NCI-H345 (cell line): ENCODE results near the gene AGAP1.

ENCODE experiments used
- DNase-seq: peaks from one replicate; lab custom pipeline; 2025; lab: John Stamatoyannopoulos, UW

The AGAP1 gene

DNA sequence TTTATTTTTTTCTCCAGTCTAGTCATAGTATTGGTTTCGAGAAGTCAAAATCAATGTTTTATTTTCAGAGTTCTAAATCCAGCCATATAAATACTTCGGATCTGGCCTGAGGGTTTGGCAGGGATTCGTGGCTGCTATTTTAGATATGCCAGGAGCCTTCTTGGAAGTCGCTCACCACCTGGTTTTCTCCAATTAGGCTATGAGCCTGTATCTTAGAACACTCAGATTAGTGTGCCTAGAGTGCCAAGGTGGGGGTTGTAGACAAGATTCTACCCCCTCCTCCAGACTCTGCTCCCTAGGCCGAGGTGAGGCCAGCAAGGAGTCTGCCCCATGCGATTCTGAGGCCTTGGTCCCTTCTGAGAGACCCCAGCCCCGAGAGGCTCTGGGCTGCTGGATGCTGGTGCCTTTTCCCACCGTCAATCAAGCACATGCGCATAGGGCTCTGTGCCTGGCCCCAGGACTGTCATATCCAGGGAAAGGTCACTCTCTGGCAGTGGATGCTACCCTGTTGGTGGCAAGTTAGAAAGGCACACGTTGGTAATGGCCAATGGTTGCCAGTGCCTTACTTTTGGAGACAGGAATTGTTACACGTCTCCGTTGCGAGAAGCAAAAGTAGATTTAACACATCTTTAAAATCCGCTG is 197.1 kb downstream of the AGAP1 start:
- DNase-seq = no peak

DNA sequence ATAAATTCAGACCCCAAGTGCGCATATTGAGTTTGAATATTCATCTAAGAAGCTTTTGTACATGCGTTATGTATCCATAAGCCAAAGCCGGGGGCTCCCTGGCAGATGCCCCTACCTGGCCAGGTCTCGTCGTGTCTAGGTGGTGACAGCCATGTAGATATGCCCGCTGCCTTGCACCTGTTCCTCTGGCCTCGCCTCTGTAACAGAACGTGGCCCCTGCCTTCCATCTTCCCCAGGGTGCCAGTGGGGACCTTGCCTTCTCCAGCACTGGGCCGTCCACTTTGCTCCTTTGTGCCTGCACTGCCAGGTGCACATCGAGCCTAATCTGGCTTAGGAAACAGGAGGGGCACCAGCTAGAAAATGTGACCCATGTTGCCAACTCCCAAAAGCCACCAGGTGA is 198.2 kb downstream of the AGAP1 start:
- no peak for DNase-seq

DNA sequence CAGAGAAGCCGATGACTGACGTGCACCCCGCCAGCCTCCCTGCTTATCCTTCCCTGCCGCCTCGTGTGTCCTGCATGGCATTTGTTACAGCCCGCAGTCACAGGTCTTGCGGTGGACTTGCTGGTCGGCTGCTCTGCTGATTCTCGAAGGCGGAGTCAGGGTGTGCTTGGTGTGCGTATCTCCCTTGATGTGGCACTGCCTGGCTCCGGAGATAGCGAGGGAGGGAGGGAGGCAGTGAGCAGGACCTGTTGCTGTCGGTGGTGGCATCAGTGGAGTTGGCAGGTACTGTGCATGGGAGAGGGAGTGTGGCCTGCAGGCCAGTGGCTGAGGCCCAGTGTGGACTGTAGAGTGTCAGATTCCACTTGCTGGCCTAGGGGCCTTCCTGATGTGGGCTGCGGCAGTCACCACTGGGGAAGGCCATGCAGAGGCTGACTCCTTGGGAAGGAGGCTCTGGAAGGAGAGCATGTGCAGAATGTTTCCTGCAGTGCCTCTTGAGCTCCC is 198.9 kb downstream of the AGAP1 start:
- no peak for DNase-seq

DNA sequence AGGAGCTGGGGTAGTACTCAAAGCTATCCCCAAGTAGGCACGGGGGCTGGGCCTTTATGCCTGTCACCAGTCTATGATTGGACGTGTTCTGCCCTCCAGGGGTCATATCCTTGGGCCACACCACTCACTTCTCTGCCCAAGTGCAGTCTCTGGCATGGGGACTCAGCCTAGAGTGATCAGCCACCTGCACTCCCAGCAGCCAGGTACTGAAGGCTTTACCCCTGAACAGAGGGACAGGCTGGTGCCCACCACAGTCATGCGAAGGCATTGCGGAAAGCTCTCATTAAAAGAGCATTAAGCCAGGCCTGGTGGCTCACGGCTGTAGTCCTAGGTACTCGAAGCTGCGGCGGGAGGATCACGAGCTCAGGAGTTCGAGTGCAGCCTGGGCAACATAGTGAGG is 199.4 kb downstream of the AGAP1 start:
- no peak for DNase-seq

DNA sequence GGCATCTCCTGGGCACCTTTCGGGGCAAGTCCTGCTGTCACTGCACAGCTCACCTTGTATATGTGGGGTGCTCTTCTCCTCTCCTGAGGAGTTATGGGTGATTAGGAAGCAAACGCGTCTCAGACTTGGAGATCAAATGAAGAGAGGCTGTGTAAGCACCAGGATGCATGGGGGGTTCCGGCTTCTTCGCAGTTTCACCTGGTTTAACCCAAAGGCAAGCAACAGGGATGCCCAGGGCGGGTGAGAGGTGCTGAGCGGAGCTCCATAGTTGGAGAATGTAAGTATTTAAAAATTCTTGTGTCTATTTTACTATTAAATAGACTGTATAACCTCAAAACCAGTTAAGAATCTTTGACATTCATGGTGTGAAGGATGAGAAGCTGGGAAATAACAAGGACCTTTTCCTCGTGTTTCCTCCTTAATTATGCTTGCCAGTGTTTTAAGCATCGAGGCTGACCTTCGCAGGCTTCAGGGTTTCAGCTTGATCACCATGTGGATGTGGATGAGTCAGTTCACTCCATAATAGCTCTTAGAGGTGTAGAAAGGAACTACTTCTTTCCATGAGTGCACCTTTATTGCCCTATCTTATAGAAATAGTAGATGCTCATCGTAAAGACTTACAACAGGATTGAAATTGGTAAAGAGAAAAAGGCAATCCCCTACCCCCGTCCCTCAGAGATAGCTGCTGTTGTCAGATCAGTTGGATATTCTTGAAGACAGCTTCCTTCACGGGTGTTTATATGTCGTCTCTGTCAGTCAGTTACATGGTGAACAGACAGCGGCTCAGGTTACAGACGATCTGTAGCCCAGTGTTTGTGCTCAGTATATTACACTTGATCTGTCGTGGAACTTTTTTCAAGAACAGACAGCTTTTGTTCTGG is 201.1 kb downstream of the AGAP1 start:
- DNase-seq = no peak

DNA sequence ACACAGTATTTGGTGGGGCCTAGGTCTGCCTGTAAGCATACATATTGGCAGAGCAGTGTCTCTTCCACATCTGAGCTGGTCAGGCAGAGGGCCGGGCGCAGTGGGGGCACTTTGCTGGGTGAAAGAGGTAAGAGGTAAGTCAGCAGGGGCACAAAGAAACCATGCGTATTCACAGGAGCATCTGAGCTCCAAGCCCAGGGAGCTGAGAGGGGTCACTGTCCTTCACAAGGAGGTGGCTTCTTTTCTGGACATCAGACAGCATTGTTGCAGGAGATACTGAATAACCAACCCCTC is 201.7 kb downstream of the AGAP1 start:
- DNase-seq = no peak

DNA sequence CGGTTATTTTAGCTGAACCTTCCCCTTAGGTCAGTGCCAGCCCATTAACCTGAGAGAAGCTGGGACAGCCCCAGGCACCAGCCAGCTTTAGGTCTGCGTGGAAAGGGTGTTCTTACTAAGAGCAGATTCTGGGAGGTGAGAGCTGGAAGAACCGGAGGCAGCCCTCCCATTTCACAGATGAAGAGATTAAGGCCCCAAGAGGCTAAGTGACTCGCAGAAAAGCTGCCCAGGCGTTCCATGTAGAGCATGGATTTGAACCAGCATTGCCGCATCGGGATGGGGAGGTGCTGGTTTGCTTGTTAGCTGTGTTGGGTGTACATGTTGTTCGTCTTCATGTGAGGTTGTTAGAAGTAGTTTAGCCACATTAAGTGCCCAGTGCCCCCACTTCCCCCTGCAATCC is 203.2 kb downstream of the AGAP1 start:
- no peak for DNase-seq

DNA sequence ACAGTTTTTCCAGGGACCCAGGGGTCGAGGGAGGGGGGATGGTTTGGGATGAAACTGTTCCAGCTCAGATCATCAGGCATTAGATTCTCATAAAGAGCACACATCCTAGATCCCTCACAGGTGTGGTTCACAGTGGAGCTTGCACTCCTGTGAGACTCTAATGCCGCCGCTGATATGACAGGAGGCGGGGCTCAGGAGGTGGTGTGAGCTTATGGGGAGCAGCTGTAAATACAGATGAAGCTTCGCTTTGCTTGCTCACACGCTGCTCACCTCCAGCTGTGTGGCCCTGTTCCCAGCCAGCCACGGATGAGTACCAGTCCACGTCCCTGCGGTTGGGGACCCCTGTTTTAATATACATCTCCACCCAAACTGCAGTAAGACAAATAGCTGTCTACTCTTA is 204.2 kb downstream of the AGAP1 start:
- peak; percentile 53 for DNase-seq

DNA sequence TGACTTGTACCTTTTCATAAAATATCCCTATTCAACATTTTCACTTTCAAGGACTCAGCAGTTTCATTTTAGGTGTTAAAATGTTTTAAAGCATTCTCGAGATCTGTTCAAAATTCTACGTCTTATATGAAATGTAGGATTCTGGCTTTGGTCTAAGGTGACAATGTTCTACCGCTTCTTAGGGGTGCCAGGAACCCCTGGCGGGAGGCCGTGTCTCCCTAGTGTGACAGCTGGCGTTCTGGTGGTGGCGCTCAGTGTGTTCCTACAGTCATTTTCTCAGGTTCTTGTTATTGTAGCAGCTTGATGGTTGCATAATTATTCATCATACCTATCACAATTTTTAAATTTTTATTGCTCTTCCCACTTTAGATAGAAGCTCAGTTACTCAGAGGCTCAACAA is 204.6 kb downstream of the AGAP1 start:
- no peak for DNase-seq

DNA sequence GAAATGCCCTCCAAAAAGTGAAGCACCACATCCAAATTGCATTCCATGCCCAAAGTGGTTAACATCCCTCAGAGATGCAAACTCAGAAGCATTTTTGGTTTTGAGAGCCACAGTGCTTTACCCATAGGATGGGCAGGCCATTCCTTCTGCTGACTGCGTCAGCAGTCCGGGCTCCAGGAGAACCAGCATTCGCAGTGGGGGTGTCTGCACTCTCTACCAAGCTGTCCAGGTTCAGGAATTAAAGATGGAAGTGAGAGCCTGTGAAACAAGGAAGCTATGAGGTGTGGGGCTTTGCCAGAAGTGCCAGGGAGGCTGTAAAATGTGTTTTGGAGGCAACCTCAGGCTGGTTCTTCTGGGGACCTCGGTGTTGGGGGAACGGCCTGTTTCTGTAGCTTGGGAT is 205.7 kb downstream of the AGAP1 start:
- DNase-seq = no peak

DNA sequence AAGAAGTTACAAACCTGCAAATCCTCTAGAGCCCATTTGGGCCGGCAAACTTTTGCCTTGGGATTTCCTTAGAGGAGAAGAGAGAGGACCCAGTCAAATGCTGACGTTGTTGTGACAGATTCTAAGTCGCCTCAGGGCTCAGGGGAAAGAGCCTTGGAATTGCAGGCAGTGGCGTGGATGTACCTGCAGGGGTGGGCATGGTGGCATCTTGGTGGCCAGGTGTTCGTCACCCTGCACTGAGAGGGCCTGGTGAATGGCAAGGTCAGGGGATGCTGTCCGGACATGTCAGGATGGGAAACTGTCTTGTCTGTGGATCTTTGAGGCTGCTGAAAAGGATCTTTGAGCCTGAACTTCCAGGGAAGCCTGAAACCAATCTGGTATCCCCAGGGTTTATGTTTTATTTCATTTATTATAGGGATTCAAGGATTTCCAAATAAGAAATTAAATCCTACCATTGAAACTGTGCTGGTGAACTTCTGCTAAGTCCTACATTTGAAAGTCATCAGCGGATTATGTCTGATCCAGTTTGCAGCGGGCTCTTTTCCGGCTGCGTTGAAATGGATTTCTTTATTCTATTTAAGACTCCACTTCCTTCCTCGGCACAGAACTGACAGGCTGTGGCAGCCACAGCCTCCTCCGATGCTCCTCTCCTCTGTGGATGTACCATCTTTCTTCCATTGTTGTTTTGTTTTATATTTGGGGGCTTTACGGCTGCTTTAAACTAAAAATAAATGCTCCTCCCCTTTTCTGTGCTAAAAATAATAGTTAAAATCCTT is 207.6 kb downstream of the AGAP1 start:
- no peak for DNase-seq

DNA sequence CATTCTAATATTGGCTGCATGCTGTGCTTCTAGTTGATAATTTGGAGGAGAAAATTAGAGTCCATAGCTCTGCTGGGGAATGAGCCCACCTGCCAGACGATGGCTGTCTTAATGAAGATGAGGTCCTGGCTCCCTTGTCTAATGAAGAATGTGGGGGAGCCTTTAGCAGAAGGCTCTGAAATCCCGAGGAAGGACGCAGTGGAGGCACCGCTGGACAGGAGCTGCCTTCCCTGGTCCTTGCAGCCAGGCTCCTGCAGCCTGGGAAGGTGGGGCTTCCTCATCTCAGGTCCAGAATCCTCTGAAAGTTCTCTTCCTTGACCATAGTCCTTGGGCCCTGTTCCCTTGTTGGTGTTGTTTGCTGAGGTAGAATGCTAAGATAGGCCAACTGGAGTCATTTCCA is 208.3 kb downstream of the AGAP1 start:
- no peak for DNase-seq

DNA sequence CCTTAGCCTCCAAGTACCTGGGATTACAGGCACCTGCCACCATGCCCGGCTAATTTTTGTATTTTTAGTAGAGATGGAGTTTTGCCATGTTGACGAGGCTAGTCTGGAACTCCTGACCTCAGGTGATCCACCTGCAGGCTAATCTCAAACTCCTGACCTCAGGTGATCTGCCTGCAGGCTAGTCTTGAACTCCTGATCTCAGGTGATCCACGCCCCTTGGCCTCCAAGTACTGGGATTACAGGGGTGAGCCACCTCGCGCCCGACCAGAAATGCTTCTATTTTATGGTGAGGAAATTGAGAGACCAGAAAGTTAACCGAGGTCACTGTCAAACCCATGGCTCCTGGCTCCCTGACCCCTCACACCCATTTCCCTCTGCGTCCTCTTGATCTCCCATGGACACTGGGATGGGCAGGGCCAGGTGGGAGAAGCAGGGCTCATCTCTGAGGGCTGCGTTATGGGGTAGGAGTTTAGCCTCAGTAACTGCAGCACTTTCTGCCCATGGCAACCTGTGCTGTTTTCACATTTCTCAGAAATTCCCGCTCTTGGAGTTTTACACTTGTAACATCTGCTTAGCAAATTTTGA is 210.0 kb downstream of the AGAP1 start:
- DNase-seq = no peak

DNA sequence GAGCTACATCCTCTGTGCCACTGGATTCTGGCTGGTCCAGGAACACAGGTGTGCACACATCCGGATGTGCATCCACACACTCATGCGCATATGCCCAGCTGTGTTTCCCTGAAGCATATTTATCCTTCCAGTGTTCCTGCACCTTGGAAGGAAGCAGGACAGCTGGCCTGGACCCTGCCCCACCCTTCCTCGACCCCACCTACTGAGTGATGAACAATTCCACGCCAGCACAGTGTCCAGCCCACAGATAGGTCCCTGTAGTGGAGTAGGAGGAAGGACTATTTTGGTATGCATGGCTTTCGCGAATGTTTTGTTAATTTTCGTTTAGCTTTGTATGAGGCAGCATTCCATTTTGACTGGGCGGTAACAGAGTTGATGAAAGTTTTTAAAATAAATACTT is 211.5 kb downstream of the AGAP1 start:
- DNase-seq = no peak

DNA sequence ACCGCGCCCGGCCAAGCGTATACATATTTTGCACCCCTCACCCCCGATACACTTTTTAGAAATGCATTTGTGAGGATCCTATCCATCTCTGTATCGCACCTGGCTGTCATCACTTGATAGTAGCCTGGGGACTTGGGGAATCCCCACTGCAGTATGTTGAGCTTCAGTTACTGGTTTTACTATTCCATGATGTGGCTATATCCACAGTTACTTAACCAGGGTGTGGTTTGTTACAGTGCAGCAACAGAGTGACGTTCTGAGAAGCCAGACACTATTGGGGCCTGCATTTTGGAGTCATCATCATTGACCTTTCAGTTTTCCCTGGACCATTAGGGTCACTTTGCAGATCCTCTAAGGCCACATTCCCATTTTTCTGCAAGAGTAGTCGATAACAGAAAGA is 212.7 kb downstream of the AGAP1 start:
- no peak for DNase-seq

DNA sequence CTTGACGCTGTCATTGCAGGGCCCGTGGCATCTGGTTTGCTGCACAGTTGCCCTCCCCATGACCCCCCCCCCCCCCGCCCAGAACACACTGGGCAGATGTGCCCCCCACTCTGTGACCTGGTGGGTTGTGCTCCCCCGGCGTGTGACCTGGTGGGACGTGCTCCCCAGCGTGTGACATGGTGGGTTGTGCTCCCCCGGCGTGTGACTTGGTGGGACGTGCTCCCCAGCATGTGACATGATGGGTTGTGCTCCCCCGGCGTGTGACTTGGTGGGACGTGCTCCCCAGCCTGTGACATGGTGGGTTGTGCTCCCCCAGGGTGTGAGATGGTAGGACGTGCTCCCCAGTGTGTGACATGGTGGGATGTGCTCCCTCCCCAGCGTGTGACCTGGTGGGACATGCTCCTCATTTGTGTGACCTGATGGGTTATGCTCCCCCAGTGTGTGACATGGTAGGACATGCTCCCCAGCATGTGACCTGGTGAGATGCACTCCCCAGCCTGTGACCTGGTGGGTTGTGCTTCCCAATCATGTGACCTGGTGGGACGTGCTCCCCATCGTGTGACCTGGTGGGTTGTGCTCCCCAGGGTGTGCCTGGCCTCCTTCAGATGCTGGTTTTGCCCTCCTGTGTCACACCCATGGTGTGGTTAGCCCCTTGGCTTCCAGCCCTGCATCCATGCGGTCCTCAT is 213.7 kb downstream of the AGAP1 start:
- DNase-seq = no peak

DNA sequence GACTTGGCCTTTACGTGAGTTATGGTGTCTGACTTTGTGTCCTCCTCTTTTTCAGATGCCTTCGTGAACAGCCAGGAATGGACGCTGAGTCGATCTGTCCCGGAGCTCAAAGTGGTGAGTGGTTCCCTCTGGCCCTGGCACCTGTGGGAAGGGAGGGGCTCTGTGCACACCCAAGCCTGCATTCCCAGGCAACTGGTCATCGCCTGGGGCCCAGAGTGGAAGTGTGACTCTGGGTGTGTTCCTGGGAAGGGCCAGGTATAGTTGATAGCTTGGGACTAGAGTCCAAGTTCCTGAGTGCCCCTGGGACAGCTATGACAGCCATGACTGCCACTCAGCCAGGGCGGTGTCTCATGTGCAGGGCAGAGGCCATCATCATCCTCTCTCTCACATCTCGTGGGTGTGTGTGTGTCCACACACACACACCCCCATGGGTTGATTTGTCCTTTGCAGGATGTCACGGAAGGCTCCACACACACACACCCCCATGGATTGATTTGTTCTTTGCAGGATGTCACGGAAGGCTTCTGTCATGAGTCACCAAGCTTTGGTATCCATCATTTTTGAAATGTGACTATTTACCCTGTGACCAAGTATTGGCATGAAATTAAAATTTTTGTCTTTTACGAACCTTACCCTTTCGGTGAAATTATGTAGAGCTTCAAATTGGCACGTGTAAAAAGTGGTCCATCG is 215.4 kb downstream of the AGAP1 start:
- DNase-seq = no peak

DNA sequence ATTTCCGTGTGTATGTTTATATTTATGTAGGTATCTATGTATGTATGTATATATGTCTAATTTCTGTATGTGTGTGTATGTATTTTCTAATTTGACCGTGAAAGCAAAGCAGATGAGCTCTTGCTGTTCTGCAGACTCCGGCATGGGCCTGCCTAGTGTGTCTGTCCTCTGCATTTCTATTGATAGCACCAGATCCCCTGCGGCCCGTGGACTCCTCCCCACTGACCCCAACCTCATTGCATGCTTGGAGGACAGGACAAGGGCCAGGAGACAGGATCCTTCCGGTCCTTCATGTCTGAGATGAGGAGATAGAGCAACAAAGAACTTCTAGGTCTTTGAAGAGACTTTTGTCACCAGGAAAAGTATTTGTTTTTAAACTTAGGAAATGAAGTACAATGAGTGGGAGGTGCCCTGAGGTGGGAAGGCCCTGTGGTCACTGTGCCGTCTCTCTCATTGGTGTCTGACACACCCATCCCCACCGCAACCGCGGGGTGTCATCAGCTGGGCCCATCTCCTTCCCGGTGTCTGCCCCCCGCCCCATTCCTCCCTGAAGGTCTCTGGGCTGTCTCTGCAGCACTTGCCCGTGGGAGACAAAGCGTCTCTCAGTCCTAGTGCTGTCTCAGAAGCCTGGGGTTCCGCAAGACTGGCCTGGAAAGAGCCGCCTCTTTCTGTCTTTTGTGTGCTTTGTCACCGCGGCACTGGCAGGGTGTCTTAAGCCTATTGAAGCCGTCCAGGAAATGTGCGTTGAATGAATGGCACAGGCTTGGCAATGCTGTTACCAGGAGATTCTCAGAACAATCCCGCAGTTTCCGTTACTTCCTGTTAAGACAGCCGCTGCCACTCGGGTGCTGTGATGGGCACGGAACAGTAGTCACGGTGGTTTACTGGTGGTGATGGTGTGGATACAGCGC is 216.4 kb downstream of the AGAP1 start:
- peak; percentile 51 for DNase-seq

DNA sequence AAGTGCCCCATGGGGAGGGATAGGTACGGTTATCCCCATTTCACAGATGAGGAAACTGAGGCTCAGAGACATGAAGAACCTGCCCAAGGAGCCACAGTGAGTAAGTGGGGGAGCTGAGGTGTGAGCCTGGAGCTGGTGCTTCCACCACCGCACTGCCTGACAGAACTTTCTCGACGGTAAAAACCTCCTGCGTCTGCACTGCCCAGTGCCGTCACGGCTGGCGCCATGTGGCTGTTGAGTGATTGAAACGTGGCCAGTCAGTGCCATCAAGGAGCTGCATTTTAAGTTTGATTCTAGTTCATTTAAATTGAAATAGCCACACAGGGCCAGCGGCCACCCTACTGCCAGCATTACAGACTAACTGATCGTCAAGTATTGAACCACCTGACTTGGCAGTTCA is 217.1 kb downstream of the AGAP1 start:
- no peak for DNase-seq

DNA sequence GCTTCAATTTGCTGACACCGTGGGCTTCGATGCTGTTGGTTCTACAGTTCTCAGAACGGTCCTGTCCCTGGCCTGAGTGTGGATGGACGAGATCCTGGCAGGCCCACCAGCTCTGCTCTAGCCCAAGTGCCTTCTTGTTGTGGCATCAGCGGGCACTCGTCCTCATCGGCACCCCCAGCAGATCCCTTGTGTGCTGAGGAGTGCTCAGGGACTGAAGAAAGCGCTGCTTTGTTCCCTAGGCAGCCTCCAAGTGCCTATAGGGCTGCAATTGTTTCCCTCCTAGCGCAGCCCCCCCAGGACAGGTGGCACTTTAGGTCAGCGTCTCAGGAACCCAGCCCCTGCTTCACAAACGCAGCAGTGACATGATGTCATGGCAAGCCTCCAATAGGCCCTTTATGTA is 217.7 kb downstream of the AGAP1 start:
- no peak for DNase-seq
